ENCODE data around the gene PCSK4.

- TF ChIP-seq CTCF (IDR thresholded peaks at IDR 0.05), result no peak
- no peak for TF ChIP-seq POLR2A (IDR thresholded peaks at IDR 0.05)
Observed at GRCh38 chr19:1533510-1534150, 43.5 kb upstream of the PCSK4 start.
